NCI-H345 treated with DMSO at 0.1 percent for 48 hours (cell line): ENCODE results near the gene CDK9.
"Not testable (repeated sequence)": the region's sequence is repeated elsewhere in the genome, so short reads cannot be mapped to it uniquely, and the experiment has no call there.

Source experiments
- DNase-seq: peaks from one replicate; lab custom pipeline; 2025; ENCODE audit not compliant: unreplicated experiment; lab: John Stamatoyannopoulos, UW

The CDK9 gene

GRCh38 chr9:127785933-127786772, at the start of gene CDK9:
Gene CDK9, plus strand, starts transcription at chr9:127786034. Its CDS starts 115 bp downstream, at chr9:127786149.
- peak; percentile 75 for DNase-seq

- DNase-seq = no peak
Observed at GRCh38 chr9:127738666-127739065, 47.2 kb upstream of the CDK9 start.

GRCh38 chr9:127739614-127740330, 46.1 kb upstream of the CDK9 start:
- DNase-seq = no peak

GRCh38 chr9:127741831-127742434, 43.9 kb upstream of the CDK9 start:
- no peak for DNase-seq

- DNase-seq = no peak
Observed at GRCh38 chr9:127742435-127743088, 43.3 kb upstream of the CDK9 start.

GRCh38 chr9:127744398-127745110, 41.3 kb upstream of the CDK9 start:
- no peak for DNase-seq

- DNase-seq = no peak
Observed at GRCh38 chr9:127746959-127747569, 38.8 kb upstream of the CDK9 start.

GRCh38 chr9:127749090-127749787, 36.6 kb upstream of the CDK9 start:
- no peak for DNase-seq

GRCh38 chr9:127751269-127752054, 34.4 kb upstream of the CDK9 start:
- DNase-seq = no peak

- DNase-seq = no peak
Observed at GRCh38 chr9:127753148-127753547, 32.7 kb upstream of the CDK9 start.

- DNase-seq = no peak
Observed at GRCh38 chr9:127753622-127754021, 32.2 kb upstream of the CDK9 start.

- peak; percentile 30 for DNase-seq
Observed at GRCh38 chr9:127754099-127755060, 31.5 kb upstream of the CDK9 start.

- DNase-seq = peak; percentile 23
Observed at GRCh38 chr9:127755061-127756060, 30.5 kb upstream of the CDK9 start.

- DNase-seq = no peak
Observed at GRCh38 chr9:127756233-127756632, 29.6 kb upstream of the CDK9 start.

GRCh38 chr9:127756776-127757175, 29.1 kb upstream of the CDK9 start:
- DNase-seq = not testable (repeated sequence)

GRCh38 chr9:127758843-127759242, 27.0 kb upstream of the CDK9 start:
- DNase-seq = no peak
